Middle frontal gyrus (tissue), 1 donor: ENCODE results near the gene ACTG1.

Experiments
- DNase-seq: peaks from one replicate; pipeline ENCODE4 v3.0.0-alpha.2; 2015; ENCODE audit warnings: low spot score; ENCODE audit errors: extremely low spot score

The ACTG1 gene

DNA sequence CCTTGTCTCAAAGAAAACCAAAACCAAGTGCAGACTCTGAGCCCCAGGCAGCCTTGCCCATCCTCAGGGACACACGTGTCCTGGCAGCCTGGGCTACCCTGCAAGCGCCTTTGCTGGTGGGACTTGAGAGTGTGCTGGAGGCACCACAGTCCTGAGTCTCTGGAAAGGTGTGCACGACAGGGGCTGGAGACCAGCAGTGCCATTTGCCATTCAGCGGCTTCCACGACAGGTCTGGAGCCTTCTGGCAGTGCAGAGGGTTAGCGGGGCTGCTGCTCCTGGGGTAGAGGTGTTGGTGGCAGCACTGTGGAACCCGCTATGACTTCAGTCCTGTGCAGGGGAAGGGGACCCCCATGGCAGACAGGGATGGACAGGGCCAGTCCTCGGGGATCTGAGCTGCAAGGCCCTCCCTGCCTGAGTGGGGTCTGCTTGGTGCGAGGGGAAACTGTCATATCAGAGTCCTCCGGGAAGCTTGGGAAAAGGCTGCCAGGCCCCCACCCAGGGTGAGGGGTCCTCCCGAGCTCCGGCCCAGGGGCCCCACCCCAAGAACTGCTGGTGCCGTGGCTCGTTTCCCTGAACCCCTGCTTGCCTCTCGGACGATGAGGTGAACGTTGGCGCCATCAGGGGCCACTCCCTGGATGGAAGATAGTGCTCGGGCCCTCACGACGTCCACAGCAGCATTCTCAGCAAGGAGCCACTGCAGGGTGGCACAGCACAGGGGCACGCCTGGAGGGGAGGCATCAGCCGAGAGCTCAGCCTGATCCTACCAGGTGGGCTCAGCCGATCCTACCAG, 32.8 kb upstream of the ACTG1 start:
- DNase-seq, result no peak

DNA sequence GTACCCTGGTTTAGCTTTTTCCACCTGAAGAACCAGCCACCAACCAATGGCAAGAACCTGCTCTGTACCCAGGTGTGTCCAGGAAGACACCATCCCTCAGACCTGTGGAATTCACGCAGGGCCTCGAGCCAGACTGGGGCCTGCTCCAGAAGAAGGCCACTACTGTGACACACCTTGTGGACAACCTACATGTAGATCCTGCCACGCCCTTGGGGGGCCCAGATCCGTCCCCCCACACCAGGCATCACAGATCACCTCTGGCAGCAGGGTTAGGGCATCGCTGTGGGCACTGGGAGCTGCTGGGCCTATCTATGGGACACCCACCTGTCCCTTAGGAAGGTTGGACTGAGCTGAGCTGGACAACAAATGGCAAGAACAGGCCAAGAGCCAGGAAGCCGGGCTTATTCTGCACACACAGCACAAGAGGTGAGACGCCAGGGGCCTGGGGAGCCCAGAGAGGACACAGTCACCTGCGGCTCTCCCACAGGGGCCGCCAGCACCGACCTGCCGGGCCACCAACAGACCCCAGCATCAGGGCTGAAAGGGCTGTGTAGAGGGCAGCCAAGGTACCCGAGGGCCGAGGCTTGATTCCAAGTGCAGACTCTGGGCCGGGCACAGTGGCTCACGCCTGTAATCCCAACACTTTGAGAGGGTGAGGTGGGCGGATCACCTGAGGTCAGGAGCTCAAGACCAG, 31.8 kb upstream of the ACTG1 start:
- no peak for DNase-seq

DNA sequence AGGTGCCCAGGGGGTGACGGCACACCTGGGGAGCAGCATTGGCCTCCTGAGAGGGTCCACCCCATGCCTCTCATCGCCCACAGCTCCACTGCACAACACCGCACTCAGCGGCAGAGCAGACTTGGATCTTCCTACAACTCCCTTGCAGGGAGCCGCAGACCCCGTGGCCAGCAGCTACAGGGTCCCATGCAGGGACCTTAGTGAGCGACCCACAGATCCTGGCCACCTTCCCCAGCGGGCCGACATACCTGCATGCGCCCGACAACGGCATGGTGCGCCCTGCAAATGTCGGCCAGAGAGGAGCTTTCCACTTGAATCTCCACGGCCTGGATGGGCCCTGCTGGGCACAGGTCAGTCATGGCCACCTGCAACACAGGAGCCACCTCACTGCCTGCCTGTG, 31.2 kb upstream of the ACTG1 start:
- DNase-seq, result no peak

DNA sequence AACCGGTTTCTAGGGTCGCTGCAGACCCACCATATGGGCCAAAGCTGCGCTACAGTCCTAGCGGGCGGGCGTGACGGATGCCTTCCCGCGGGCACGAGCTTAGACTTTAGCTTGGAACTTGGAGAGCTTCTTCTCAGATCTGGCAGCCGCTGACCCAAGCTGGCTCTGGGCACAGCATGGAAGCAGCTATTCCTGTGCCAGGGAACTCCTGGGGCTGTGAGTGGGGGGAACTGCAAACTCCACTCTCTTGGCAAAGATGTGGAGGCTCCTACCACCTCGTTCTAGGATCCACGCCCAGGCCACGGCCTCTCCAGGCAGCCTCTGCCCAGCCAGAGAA, 30.7 kb upstream of the ACTG1 start:
- no peak for DNase-seq

DNA sequence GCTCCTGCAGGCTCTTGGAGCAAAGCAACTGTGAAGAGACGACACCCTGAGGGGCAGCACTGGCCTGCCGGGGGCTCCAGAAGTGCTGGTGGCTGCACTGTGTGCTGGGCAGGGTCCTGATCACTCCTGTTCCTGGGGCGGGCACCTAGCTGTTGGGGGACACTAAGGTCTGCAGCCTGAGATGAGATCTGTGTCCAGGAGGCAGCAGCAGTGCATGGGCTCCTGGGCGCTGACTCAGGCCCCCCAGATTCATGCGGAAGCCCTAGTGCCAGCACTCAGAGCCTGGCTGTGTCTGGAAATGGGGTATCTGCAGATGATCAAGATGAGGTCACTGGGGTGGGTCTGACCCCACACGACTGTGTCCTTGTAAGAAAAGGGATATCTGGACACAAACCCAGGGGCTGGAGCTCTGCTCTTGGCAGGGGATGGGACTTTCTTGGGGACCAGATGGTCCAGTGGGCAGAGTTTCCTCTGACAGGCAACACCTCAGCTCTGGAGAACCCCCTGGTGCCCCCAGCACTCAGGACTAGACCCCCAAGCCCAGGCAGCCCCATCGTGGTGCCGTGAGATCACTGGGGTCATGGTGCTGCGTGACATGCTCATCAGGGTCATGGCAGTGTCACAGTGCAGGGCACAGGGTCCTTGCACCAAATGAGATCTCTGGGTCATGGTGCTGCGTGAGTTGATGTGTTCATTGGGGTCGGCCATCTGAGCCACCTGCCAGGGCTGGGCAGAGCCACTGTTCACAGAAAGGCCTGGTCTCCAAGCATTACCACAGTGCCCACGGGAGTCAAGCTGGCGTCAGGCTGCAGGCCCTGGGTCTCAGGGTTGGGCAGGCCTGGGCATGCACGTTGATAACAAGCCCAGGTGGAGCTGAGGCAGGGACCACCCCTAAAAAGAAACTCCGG, 30.1 kb upstream of the ACTG1 start:
- DNase-seq, result no peak

DNA sequence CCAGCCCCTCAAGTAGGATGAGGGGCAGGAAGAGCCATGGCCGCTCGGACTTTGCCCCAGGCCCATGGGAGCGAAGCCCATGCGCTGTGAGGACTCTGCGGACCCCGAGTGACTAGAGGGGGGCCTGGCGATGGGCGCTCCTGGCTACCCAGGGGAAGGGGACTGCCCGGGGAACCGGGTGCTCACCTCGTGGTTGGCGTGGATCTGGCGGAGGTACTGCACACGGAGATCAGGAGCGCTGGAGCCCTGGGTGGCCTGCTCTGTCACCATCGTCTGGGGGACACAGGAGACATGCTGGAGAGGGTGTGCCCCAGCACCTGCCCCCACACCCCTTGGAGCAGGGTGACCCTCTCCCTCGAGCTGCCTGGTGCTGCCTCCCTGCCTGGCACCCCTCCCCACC, 28.5 kb upstream of the ACTG1 start:
- no peak for DNase-seq

DNA sequence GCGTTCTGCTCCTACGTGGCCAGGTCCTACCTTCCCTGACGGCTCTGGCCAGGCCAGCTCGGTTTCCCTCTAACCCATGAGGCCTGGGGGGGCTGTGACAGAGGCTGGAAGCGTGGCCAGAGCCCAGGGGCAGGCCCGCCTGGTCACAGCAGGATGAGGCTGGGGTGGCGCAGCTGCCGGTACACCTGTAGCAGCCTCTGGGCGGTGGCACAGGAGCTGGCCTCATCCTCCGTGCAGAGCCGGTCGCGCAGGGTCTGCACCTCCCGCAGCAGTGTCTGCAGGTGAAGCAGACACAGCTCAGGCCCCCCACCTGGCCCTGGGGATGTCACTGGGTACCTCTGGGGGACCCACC, 28.1 kb upstream of the ACTG1 start:
- no peak for DNase-seq

DNA sequence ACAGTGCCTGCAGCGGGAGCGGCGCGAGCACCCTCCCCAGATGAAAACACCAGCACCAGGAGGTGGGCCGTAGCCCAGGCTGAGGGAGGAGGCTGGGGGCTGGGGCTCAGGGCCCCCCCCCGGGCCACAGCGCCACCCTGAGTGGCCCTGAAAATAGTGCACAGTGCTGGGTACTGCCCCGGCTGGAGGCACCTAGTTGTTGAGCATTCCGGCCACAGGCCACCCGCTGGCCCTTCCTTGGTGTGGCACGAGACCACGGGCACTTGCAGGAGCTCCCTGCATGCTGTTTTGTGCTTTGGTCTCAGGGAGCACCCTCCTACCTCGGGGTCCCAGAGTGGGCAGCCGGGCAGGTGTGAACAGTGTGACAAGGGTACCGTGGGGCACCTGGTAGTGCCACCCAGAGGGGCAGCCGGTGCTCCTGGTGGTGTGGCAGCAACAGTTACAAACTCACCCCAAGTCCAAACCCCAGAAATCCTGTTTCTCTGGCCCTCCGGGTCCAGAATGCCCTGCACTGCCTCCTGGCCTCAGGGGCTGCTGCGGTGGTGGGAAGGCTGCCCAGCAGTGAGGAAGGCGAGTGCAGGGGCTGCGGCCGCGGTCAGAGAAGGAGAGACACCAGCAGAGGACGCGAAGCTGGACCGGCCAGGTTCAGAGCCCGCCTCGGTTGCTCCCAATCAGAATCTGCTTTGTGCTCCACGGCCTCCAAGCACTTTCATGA, 27.5 kb upstream of the ACTG1 start:
- no peak for DNase-seq

DNA sequence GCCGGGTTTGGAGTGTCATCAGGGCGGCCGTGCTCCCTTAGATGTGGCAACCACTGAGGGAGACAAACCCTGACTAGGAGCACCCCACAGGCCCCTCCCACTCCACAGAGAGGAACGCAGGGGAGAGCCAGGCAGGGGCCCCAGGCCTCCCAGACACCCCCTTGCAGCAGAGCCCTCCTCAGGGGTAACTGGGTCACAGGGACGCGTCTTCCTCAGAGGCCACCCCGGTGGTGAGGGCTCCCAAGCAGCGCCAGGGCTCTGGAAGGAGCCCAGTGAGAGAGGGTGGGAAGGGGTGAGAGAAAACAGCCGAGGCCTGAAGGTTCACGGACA, 26.9 kb upstream of the ACTG1 start:
- DNase-seq, result no peak

DNA sequence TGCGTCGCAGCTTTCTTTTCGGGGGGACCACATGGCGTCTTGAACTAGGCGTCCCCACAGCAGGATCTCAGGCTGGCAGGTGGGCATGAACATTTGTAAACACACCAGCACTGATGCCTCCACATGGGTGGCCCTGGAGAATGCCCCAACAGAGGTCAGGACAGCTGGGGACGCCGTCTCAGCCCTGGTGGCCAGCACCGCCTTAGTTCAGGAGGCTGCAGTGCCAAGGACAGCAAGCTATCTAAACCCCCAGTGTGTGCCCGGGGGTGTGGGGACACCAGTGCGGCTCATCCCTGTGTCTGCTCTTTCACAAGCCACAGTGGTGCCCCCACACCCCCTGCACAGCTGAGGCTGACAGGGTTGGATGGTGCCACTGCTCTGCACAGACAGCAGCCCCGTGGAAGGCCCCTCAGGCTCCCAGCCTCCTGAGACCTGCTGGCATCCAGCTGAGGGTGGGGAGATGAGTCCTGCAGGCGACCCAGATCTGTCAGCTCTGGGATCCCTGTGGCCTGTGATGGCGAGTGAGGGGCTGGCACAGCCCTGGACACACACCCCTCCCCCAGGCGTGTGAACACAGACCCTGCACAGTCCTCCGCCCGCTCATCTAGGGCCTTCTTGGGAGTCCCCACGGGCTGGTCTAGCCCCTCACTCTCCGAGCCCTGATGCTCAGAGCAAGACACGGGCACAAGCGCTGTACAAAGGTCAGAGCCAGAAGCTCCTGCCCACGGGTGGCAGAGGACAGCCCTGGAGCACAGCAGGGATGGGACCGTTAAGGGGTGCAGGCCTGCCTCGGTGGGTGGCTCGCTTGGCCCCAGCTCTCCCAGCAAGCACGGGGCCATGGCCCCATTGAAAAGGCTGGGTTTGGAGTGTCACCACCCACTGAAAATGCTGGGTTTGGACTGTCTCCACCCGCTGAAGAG, 26.3 kb upstream of the ACTG1 start:
- DNase-seq, result no peak

DNA sequence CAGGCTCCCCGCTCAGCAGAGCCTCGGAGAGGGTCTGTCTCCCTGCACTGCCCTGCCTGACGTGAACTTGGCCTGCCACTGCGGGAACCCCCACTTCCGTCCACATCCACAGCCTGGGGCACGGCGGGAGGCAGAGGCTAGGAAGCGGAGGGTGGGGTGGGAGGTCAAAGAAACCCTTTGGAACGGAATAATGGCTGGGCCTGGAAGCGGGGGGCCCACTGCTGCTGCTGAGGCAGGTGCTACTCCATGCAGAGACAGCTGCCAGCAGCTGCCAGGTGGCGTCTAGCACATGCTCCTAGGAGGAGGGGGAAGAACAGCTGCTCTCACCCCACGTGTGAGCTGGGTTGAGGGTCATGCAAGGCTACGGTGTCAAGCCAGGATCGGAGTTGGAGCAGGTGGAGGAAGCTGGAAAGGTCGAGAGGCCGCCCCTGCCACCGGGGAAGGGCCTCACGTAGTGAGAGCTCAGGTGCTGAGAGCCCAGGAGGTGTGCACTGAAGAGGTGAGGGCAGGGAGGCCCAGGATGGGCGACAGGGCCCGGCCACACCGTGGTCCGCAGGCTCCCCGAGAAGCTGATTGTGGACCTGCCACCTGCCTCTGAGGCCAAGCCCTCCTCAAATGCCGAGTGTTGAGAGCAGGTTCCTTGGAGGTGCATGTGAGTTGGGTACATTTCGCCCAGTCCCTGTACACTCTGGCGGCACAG, 25.4 kb upstream of the ACTG1 start:
- no peak for DNase-seq

DNA sequence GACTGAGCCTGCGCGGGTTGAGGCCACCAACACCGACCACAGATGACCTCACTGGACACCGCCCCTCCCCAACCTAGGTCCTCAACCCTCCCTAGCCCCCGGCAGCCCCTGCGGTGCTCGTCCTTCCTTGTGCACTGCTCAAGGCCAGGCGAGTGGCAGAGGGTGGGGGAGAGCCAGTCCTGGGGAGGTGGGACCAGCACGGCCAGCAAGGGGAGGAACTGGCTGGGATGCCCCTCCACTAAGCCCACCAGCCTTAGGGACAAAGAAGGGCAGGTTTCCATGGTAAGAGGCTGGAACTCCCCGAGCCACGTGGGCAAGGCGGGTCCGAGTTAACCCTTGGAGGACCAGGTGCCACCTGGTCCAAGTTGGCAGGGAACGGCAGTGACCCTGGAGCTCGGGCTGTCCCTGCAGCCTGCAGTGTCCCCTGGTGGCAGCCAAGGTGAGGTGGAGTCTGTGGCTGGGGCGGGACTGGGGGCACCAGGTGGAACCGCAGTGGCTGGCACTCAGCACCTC, 24.8 kb upstream of the ACTG1 start:
- DNase-seq, result no peak

DNA sequence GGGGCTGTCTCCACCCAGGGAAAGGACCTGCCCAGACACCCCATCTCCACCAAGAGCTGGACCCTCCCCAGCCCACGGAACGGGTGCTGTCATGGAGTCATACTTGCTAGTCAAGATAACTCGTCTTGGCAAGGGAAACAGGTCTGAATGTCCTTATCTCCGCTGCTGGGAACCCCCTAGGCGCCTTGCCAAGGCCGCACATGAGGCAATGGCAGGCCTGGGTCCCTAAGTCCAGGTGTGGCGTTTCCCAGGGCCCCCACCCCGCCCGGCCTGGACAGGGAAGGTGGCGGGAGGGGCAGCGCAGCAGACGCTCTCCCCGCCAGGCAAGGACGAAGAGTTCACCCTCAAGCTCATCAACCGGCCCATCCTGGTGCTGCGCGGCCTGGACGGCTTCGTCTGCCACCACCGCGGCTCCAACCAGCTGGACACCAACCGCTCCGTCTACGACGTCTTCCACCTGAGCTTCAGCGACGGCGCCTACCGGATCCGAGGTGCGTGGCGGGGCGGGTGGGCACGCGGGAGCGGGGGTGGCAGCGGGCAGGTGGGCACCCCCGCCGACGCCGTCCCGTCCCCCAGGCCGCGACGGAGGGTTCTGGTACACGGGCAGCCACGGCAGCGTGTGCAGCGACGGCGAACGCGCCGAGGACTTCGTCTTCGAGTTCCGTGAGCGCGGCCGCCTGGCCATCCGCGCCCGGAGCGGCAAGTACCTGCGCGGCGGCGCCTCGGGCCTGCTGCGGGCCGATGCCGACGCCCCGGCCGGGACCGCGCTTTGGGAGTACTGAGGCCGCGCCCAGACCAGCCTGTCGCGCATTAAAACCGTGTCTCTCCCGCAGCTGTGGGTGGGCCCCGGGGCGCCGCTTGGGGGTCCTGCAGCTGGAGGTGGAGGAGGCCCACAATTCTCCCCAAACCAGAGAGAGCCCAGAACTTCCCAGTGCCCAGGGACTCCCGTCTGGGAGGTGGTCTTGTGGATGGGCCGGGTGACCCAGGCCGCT, 24.0 kb upstream of the ACTG1 start:
- DNase-seq, result no peak

DNA sequence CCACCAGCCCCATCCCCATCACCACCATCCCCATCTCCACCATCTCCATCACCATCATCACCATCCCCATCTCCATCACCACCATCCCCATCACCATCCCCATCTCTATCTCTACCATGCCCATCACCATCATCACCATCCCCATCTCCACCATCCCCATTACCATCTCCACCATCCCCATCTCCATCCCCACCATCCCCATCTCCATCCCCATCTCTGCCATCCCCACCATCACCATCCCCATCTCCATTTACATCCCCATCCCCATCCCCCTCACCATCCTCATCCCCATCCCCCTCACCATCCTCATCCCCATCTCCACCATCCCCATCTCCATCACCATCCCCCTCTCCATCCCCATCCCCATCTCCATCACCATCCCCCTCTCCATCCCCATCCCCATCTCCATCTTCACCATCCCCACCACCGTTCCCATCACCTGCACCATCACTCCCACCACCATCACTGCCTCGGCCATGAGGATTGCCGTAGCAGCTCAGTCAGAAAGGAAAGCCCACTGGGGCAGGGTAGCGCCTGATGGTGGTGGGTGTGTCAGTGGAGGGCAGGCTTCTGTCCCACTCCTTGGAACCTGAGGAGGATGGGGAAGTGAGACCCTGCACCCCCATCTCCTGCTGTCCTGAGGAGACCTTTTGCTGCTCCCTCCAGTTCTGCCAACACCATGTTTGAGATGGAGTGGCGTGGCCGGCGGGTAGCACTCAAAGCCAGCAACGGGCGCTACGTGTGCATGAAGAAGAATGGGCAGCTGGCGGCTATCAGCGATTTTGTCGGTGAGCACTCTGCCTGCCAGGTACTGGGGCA, 23.1 kb upstream of the ACTG1 start:
- DNase-seq, result no peak

DNA sequence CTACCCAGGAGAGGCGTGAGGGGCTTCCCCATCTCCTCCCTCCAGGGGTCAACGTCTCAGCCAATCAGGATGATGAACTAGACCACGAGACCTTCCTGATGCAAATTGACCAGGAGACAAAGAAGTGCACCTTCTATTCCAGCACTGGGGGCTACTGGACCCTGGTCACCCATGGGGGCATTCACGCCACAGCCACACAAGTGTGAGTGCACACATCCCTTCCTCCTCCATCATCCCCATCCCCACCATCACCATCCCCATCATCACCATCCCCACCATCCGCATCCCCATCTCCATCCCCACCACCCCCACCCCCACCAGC, 22.4 kb upstream of the ACTG1 start:
- DNase-seq, result no peak

DNA sequence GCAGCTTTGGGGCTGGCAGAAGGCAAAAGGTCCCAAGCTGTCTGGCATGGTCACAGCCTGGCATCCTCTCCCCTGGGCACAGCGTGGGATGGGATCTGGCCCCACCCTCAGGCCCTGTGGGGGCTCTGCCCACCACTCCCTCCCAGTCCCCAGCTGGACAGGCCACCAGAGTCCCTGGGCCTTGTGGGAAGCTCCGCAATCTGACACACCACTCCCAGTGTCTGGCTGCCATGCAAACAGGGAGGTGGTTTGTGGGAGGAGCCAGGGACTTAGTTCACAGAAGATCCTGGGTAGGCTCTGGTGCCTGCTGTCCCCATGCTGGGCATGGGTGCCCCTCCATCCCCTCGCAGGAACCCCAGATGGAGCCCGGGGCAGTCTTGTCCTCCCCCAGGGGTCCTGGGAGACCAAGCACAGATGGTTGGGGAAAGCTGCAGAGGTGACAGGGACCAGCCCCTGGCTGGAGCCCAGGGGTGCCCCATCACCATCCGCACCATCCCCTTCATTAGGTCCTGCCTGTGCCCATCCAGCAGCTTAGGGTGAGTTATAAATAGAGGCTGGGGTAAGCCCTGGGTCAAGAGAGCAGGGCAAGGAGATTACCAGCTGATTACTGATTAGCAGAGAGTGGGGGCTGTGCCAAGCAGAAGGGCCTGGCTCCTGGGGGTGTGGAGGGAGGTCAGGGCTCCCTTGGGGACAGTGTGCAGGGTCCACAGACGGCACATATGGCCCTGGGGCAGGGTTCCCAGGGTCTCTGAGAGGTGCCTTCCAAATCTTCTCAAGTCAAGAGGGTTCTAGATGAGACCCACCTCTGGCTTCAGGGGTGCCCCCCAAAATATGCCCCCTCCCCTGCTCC, 21.8 kb upstream of the ACTG1 start:
- DNase-seq, result no peak
